HepG2 (cell line): Measurements from ENCODE around the gene GLUD1. TPM values are rescaled to one million over a fixed set of nuclear protein-coding genes. Genes with fewer than 3 reads are reported as not detected.

ENCODE experiments used
- ATAC-seq: fragments of 200-7000 bp; cut with Tn5 transposase; 3 replicates; pipeline ENCODE4 v1.9.1; 2020; ENCODE audit warnings: mild to moderate bottlenecking, moderate library complexity
- BruUV-seq: library from RNA; stranded (reverse); fragments of 400-500 nt; replicated peaks from 2 replicates; lab custom pipeline; 2021; lab: Mats Ljungman, UMichigan
- CTCF ChIA-PET: fragments of 300-600 bp; formaldehyde crosslinking; extraction: SDS; loops from one replicate; lab custom pipeline; 2021; ENCODE audit warnings: low total read pairs, inconsistent platforms, low intra/inter-chr PET ratio; lab: Yijun Ruan, JAX
- POLR2A ChIA-PET: fragments of 350-600 bp; sonication (Branson Sonifier 250); formaldehyde crosslinking; loops from one replicate; lab custom pipeline; 2020; ENCODE audit warnings: antibody characterized with exemption, inconsistent platforms; lab: Yijun Ruan, JAX
- DNase-seq: peaks from one replicate; pipeline ENCODE4 v3.0.0-alpha.2; 2015; ENCODE audit warnings: low spot score
- FAIRE-seq: peaks from 3 replicates; lab custom pipeline; 2011; peaks lifted over from hg19 to GRCh38; lab: Jason Lieb, UNC
- H2AFZ ChIP-seq: one replicate; pipeline ENCODE4 v1.6.1; 2011; ENCODE audit warnings: low read length, inconsistent platforms
- H3K27ac ChIP-seq: fragments of 300-600 bp; 3 replicates; pipeline ENCODE4 v1.8.0; 2011; ENCODE audit warnings: mixed run types, mild to moderate bottlenecking, mixed read lengths, low read length, inconsistent platforms; ENCODE audit not compliant: insufficient read depth; ENCODE audit errors: extremely low read length
- H3K27me3 ChIP-seq, 2 experiments: fragments of 200-600 bp in 1 of 2; 2 replicates in 1 of 2; 3 replicates in 1 of 2; pipeline versions ENCODE4 v1.6.0 to v1.8.0; 2011; ENCODE audit warnings: low read length in 2 of 2, mild to moderate bottlenecking in 2 of 2, moderate library complexity in 2 of 2, inconsistent platforms in 1 of 2; ENCODE audit not compliant: insufficient read depth in 2 of 2, control insufficient read depth in 1 of 2
- H3K36me3 ChIP-seq, 2 experiments: fragments of 200-600 bp in 1 of 2; replicated peaks in 1 of 2; 2 replicates in 1 of 2; 3 replicates in 1 of 2; pipeline versions ENCODE4 v1.5.1 to v1.8.0; 2011; ENCODE audit warnings: low read length in 2 of 2, inconsistent platforms in 1 of 2; ENCODE audit not compliant: insufficient read depth in 2 of 2, control insufficient read depth in 1 of 2
- H3K4me1 ChIP-seq: 2 replicates; pipeline ENCODE4 v1.5.1; 2012; ENCODE audit warnings: low read length, inconsistent platforms; ENCODE audit not compliant: insufficient read depth
- H3K4me2 ChIP-seq: 2 replicates; pipeline ENCODE4 v1.6.0; 2011; ENCODE audit warnings: low read depth, low read length, inconsistent platforms
- H3K4me3 ChIP-seq, 3 experiments: fragments of 200-600 bp in 1 of 3; sonication (generic), shearing (Covaris generic) in 1 of 3; replicated peaks in 1 of 3; 2 replicates each; pipeline ENCODE4 v1.5.1; 2011 to 2016; ENCODE audit warnings: low read length in 3 of 3, inconsistent platforms in 2 of 3, low read depth in 2 of 3, mild to moderate bottlenecking in 2 of 3, control low read depth in 1 of 3, mixed read lengths in 1 of 3; ENCODE audit not compliant: insufficient read depth in 1 of 3
- H3K79me2 ChIP-seq: one replicate; pipeline ENCODE4 v1.6.1; 2011; ENCODE audit warnings: low read length, inconsistent platforms; ENCODE audit not compliant: insufficient read depth
- H3K9ac ChIP-seq: 2 replicates; pipeline ENCODE4 v1.6.0; 2011; ENCODE audit warnings: mild to moderate bottlenecking, low read depth, low read length, inconsistent platforms; ENCODE audit not compliant: insufficient read depth
- H3K9me3 ChIP-seq: 2 replicates; pipeline ENCODE4 v1.5.1; 2012; ENCODE audit warnings: mild to moderate bottlenecking, low read length
- H4K20me1 ChIP-seq: 2 replicates; pipeline ENCODE4 v1.6.0; 2011; ENCODE audit warnings: inconsistent platforms, mild to moderate bottlenecking, low read length, moderate library complexity; ENCODE audit not compliant: insufficient read depth
- ETS1 ChIP-seq: sonication (generic); formaldehyde crosslinking; IDR thresholded peaks from 2 replicates; pipeline ENCODE4 v1.4.0; 2020; ENCODE audit warnings: missing genetic modification reagents
- FOXC1 ChIP-seq: sonication (generic); formaldehyde crosslinking; IDR thresholded peaks from 2 replicates; pipeline ENCODE4 v1.8.0; 2022; ENCODE audit warnings: mild to moderate bottlenecking, missing genetic modification reagents, borderline replicate concordance
- HBP1 ChIP-seq: IDR thresholded peaks from 2 replicates; pipeline ENCODE4 v1.6.1; 2016; ENCODE audit warnings: low read depth, control low read depth
- HMG20B ChIP-seq: conservative IDR thresholded peaks from 2 replicates; pipeline ENCODE4 v1.6.1; 2016; ENCODE audit warnings: missing genetic modification reagents, missing compliant biosample characterization
- KAT8 ChIP-seq: IDR thresholded peaks from 2 replicates; pipeline ENCODE4 v1.6.1; 2016; ENCODE audit warnings: missing genetic modification reagents, missing compliant biosample characterization
- MAF1 ChIP-seq: sonication (generic); formaldehyde crosslinking; IDR thresholded peaks from 2 replicates; pipeline ENCODE4 v1.5.0; 2020; ENCODE audit warnings: missing genetic modification reagents, borderline replicate concordance
- RAD21 ChIP-seq: fragments of 450-650 bp; formaldehyde crosslinking; IDR thresholded peaks from 2 replicates; pipeline ENCODE4 v1.5.0; 2020; ENCODE audit warnings: mild to moderate bottlenecking
- UBTF ChIP-seq: sonication (generic); formaldehyde crosslinking; IDR thresholded peaks from 2 replicates; pipeline ENCODE4 v1.4.0; 2020; ENCODE audit warnings: mild to moderate bottlenecking, missing genetic modification reagents
- ZNF33A ChIP-seq: sonication (generic); formaldehyde crosslinking; IDR thresholded peaks from 2 replicates; pipeline ENCODE4 v1.5.1; 2020; ENCODE audit warnings: missing genetic modification reagents, mild to moderate bottlenecking, moderate library complexity, borderline replicate concordance
- WGBS: methylation state at CpG from one replicate; pipeline ENCODE4 v1.1.6; 2017; ENCODE audit warnings: low lambda C conversion rate; 5-methylcytosine and 5-hydroxymethylcytosine counted together
- in situ Hi-C: cut with HindIII; loops from 2 replicates; pipeline ENCODE4 v1.10.0; 2017; ENCODE audit warnings: low pct_unique_long_range_greater_than_20kb; ENCODE audit not compliant: extremely low pct_ligation_motif_present
- intact Hi-C: fragments of 100-400 bp; cut with micrococcal nuclease; formaldehyde crosslinking; loops from one replicate; pipeline ENCODE4 v1.10.0; 2022; ENCODE audit not compliant: unreplicated experiment
- polyA plus RNA-seq, 8 experiments: library from polyadenylated mRNA; depleted of rRNA in 3 of 8; stranded (reverse) in 7 of 8; unstranded in 1 of 8; fragments of >200 nt; fragmentation: Illumina TruSeq in 4 of 8; extraction: Trizol in 4 of 8; gene quantifications; 2 replicates each; pipeline versions ENCODE4 v1.2.1 to v1.2.3, GENCODE V29; 2011 to 2016; ENCODE audit warnings: low read depth in 4 of 8, missing spikeins in 1 of 8, mixed read lengths in 1 of 8; ENCODE audit not compliant: insufficient read depth in 1 of 8
- total RNA-seq, 5 experiments: library from RNA; depleted of rRNA; stranded (reverse); fragments of >200 nt; fragmentation: Illumina TruSeq; extraction: Trizol; gene quantifications; 2 replicates each; pipeline ENCODE4 v1.2.3, GENCODE V29; 2016; ENCODE audit warnings: low read depth in 1 of 5

GLUD1 gene
- total and polyA plus RNA-seq, 2 of the 13 experiments (the other 11 are each of a cell fraction or from before 2014, with no cell fraction given), result 301 to 798 TPM

- TF ChIP-seq MAF1 (CRISPR knock-in tag) (no peak), ZNF33A (CRISPR knock-in tag) (no peak)
These were observed 1.6 kb downstream of the GLUD1 start (continued) for GRCh38 chr10:87092861-87093631.

- Histone ChIP-seq H3K9ac (peak overlapping the region; percentile 83), H3K4me1 (peaks cover 53% of the 10 kb centered on the region), H4K20me1 (peaks cover 47% of the 10 kb centered on the region), H3K27ac (peak overlapping the region; percentile 81), H3K9me3 (no peaks in the 10 kb centered on the region), H3K4me2 (peak overlapping the region; percentile 84), H3K36me3 (peaks cover 2 to 23% of the 10 kb centered on the region in 2 experiments), H3K4me3 (peak overlapping the region; percentile 78 to 91 (median 90)), H3K27me3 (no peaks in the 10 kb centered on the region; a peak in 1 of 5 replicates), H3K79me2 (peaks cover 90% of the 10 kb centered on the region), H2AFZ (no peak overlapping the region)
- 0% methylated on average over 7 of the region's 7 CpGs for WGBS
- in situ Hi-C loops (no loop called here), intact Hi-C loops (no loop called here)
- ChIA-PET CTCF (no interaction called here), POLR2A (interaction anchor here (0.5 to 1.9 kb wide), 5 partner anchors 8 to 32 kb away, joined by 3 to 14 read pairs (median 3); no protein-coding TSS in a partner anchor)
- no TSS peak for BruUV-seq
- DNase-seq (no peak), ATAC-seq (no peak), FAIRE-seq (no peak)
- TF ChIP-seq KAT8 (CRISPR knock-in tag) (0 out of 2 replicates have a peak, but pooled peaks have one; percentile 25), HBP1 (CRISPR knock-in tag) (peak; percentile 25; the same call in 1 of the 2 replicates), UBTF (CRISPR knock-in tag) (0 out of 2 replicates have a peak, but pooled peaks have one; percentile 4), ETS1 (CRISPR knock-in tag) (0 out of 2 replicates have a peak, but pooled peaks have one; percentile 33), RAD21 (CRISPR knock-in tag) (no peak), FOXC1 (no peak), HMG20B (CRISPR knock-in tag) (no peak; the same call in 1 of the 2 replicates)
These were observed 2.2 kb downstream of the GLUD1 start for GRCh38 chr10:87092376-87092860.
